Measurements from ENCODE around the gene TUBGCP6. TPM values are rescaled to one million over a fixed set of nuclear protein-coding genes. Genes with fewer than 3 reads are reported as not detected.

TUBGCP6 gene
- total RNA-seq, 4 donors from 2014 or later = 43.8 to 110 (median 73.1) TPM

- Histone ChIP-seq H3K4me3 (no peak overlapping the region), H3K4me1 (peaks cover 10 to 30% (median 22%) of the 10 kb centered on the region in 4 donors), H3K36me3 (no peaks in the 10 kb centered on the region), H3K27ac (no peak overlapping the region), H3K27me3 (peaks cover 18% of the 10 kb centered on the region), H3K9me3 (no peaks in the 10 kb centered on the region)
- intact Hi-C loops (cut with DNase I; ENCODE audit: low total_unique reads) = loop anchor here (10.0 kb wide), 1 partner anchor 221 kb away; the partner anchor contains the start of gene SBF1
- 69 to 100% methylated on average over 1 to 4 of the region's 8 CpGs for WGBS, 2 donors (ENCODE audit: low coverage in 1 of 2)
- TF ChIP-seq POLR2AphosphoS5 (IDR thresholded peaks at IDR 0.05) (no peak), EP300 (IDR thresholded peaks at IDR 0.05; ENCODE audit: low read depth) (no peak), POLR2A (IDR thresholded peaks at IDR 0.05) (no peak)
- TF ChIP-seq, protein P1, sequence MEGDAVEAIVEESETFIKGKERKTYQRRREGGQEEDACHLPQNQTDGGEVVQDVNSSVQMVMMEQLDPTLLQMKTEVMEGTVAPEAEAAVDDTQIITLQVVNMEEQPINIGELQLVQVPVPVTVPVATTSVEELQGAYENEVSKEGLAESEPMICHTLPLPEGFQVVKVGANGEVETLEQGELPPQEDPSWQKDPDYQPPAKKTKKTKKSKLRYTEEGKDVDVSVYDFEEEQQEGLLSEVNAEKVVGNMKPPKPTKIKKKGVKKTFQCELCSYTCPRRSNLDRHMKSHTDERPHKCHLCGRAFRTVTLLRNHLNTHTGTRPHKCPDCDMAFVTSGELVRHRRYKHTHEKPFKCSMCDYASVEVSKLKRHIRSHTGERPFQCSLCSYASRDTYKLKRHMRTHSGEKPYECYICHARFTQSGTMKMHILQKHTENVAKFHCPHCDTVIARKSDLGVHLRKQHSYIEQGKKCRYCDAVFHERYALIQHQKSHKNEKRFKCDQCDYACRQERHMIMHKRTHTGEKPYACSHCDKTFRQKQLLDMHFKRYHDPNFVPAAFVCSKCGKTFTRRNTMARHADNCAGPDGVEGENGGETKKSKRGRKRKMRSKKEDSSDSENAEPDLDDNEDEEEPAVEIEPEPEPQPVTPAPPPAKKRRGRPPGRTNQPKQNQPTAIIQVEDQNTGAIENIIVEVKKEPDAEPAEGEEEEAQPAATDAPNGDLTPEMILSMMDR (IDR thresholded peaks at IDR 0.05) = no peak
- in situ Hi-C loops (cut with MboI; ENCODE audit: low pct_ligation_motif_present in 1 of 4, low pct_unique_long_range_greater_than_20kb in 1 of 4, low sequenced_read_pairs in 3 of 4) = loop anchor here in 2 of 4 donors (10.0 kb wide), 1 partner anchor 71 kb away; the partner anchor contains the start of gene DENND6B (in 2 of the 2)
- DNase-seq = no peak
Measured at GRCh38 chr22:50253941-50254340, 9.1 kb upstream of the TUBGCP6 start.

- no peaks in the 10 kb centered on the region for H3K9me3 ChIP-seq
- H3K27ac ChIP-seq = no peak overlapping the region
- intact Hi-C loops (cut with DNase I; ENCODE audit: low total_unique reads) = loop anchor here (10.0 kb wide), 1 partner anchor 222 kb away; the partner anchor contains the start of gene SBF1
- in situ Hi-C loops (cut with MboI; ENCODE audit: low pct_ligation_motif_present in 1 of 4, low pct_unique_long_range_greater_than_20kb in 1 of 4, low sequenced_read_pairs in 3 of 4) = loop anchor here in 2 of 4 donors (10.0 kb wide), 1 partner anchor 72 kb away; the partner anchor contains the start of gene DENND6B (in 2 of the 2)
- peaks cover 14% of the 10 kb centered on the region for H3K27me3 ChIP-seq
- 79% methylated on average over 19 of the region's 22 CpGs; no CpG with 5 or more reads in 1 of the 2 donors for WGBS, 2 donors (ENCODE audit: low coverage in 1 of 2)
- TF ChIP-seq POLR2AphosphoS5 (IDR thresholded peaks at IDR 0.05) = no peak
- TF ChIP-seq EP300 (IDR thresholded peaks at IDR 0.05; ENCODE audit: low read depth) = no peak
- TF ChIP-seq, protein P1 (IDR thresholded peaks at IDR 0.05) = no peak
- TF ChIP-seq POLR2A (IDR thresholded peaks at IDR 0.05) = no peak
- no peaks in the 10 kb centered on the region for H3K36me3 ChIP-seq
- no peak for DNase-seq
- peaks cover 10 to 30% (median 22%) of the 10 kb centered on the region in 4 donors for H3K4me1 ChIP-seq
- no peak overlapping the region for H3K4me3 ChIP-seq
Measured at GRCh38 chr22:50253046-50253915, 8.5 kb upstream of the TUBGCP6 start.

GRCh38 chr22:50252082-50253045 is 7.5 kb upstream of the TUBGCP6 start:
- in situ Hi-C loops (cut with MboI; ENCODE audit: low pct_ligation_motif_present in 1 of 4, low pct_unique_long_range_greater_than_20kb in 1 of 4, low sequenced_read_pairs in 3 of 4) (loop anchor here in 2 of 4 donors (10.0 kb wide), 1 partner anchor 72 kb away; the partner anchor contains the start of gene DENND6B (in 2 of the 2)), intact Hi-C loops (cut with DNase I; ENCODE audit: low total_unique reads) (loop anchor here (10.0 kb wide), 1 partner anchor 222 kb away; the partner anchor contains the start of gene SBF1)
- TF ChIP-seq, protein P1 (IDR thresholded peaks at IDR 0.05) = peak; percentile 61 to 78 (median 62)
- no peak for TF ChIP-seq EP300 (IDR thresholded peaks at IDR 0.05; ENCODE audit: low read depth)
- peak; percentile 84 for DNase-seq
- Histone ChIP-seq H3K9me3 (no peaks in the 10 kb centered on the region), H3K27me3 (peaks cover 11% of the 10 kb centered on the region), H3K4me3 (peak overlapping the region in 2 of 4 donors; percentile 64 to 69), H3K4me1 (peaks cover 14 to 30% (median 25%) of the 10 kb centered on the region in 4 donors), H3K36me3 (no peaks in the 10 kb centered on the region), H3K27ac (peak overlapping the region; percentile 67 to 86 (median 76))
- WGBS, 2 donors (ENCODE audit: low coverage in 1 of 2) = 37% methylated on average over 19 of the region's 25 CpGs; no CpG with 5 or more reads in 1 of the 2 donors

All from transverse colon (tissue), 4 donors.